Upper lobe of right lung (tissue), 1 donor: Measurements from ENCODE around the gene TSSK6. TPM values are rescaled to one million over a fixed set of nuclear protein-coding genes. Genes with fewer than 3 reads are reported as not detected.
"Not testable (repeated sequence)": the region's sequence is repeated elsewhere in the genome, so short reads cannot be mapped to it uniquely, and the experiment has no call there.

Experiments used
- ATAC-seq: fragments of 200-7000 bp; cut with Tn5 transposase; one replicate; pipeline ENCODE4 v1.9.1; 2020; ENCODE audit warnings: mild to moderate bottlenecking, moderate library complexity
- DNase-seq: peaks from one replicate; pipeline ENCODE4 v3.0.0-alpha.2; 2020
- H3K27ac ChIP-seq: fragments of 200-600 bp; one replicate; pipeline ENCODE4 v1.8.0; 2022
- H3K27me3 ChIP-seq: fragments of 200-600 bp; one replicate; pipeline ENCODE4 v1.8.0; 2022; ENCODE audit warnings: mild to moderate bottlenecking
- H3K36me3 ChIP-seq: fragments of 200-600 bp; one replicate; pipeline ENCODE4 v1.8.0; 2022
- H3K4me1 ChIP-seq: fragments of 200-600 bp; one replicate; pipeline ENCODE4 v1.8.0; 2022
- H3K4me3 ChIP-seq: fragments of 200-600 bp; one replicate; pipeline ENCODE4 v1.8.0; 2022; ENCODE audit warnings: mild to moderate bottlenecking
- H3K9me3 ChIP-seq: fragments of 200-600 bp; one replicate; pipeline ENCODE4 v1.8.0; 2022
- CTCF ChIP-seq: fragments of 200-600 bp; IDR thresholded peaks from one replicate; pipeline ENCODE4 v1.8.0; 2022; ENCODE audit warnings: antibody characterized with exemption
- intact Hi-C: fragments of 100-400 bp; cut with DNase I; formaldehyde crosslinking; loops from one replicate; pipeline ENCODE4 v1.11.0; 2022
- total RNA-seq: library from RNA; stranded (reverse); fragmentation: NEBNext Ultra II Directional; extraction: Animal tissue kit (Norgen Biotek cat#: 25700); gene quantifications from one replicate; pipeline ENCODE4 v1.2.1, GENCODE V29; 2021
- donor health status: DM: no; HTN: yes; CAD: no; lungs with severe emphysema.

The TSSK6 gene
- total RNA-seq, 1 donor from 2014 or later, result 1.8 TPM

GRCh38 chr19:19475849-19476828 is 39.2 kb downstream of the TSSK6 start:
- H3K27ac ChIP-seq, result no peak overlapping the region
- H3K36me3 ChIP-seq, result peaks cover 15% of the 10 kb centered on the region
- TF ChIP-seq CTCF, result peak; percentile 36
- no peak for DNase-seq
- peaks cover 26% of the 10 kb centered on the region for H3K4me1 ChIP-seq
- no peaks in the 10 kb centered on the region for H3K27me3 ChIP-seq
- intact Hi-C loops, result no loop called here
- no peak overlapping the region for H3K4me3 ChIP-seq
- no peaks in the 10 kb centered on the region for H3K9me3 ChIP-seq
- ATAC-seq, result peak; percentile 19

DNA sequence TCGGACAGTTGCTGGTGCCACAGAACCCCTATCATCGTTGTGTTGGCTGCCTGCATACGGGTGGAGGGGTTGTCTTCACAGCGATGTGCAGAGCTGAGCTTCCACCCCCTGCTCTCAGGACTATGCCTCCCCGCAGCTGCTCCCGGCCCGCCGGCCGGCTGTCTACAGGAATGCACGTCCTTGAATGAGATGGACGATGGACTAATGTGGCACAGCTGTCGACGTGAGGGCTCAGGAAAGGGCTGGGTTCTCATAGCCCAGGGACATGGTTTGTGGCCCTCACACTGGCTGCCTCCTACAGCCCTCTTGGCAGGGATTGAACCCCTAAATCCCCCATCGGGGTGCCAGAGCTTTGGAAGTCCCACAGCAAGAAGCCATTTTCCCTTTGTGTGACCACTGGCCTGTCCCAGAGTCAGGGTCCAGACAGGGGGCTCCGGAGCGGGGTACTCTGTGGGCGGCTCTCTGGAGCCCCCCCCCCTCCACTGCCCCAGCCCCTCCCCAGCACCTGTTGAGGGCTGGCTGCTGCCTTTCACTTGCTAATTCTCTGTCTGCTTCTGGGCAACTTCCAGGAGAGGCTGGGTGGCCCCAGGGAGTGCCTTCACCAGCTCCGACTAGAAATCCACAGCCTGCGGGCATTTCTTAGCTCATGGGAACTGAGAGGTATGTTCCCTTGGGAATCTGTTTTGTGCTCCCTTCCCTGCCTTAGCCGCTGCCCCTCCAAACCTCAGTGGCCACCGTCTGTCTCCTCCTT is 40.2 kb downstream of the TSSK6 start:
- ATAC-seq (no peak), DNase-seq (no peak)
- no peak for TF ChIP-seq CTCF
- intact Hi-C loops, result no loop called here
- Histone ChIP-seq H3K36me3 (peaks cover 10% of the 10 kb centered on the region), H3K27me3 (no peaks in the 10 kb centered on the region), H3K4me1 (peaks cover 26% of the 10 kb centered on the region), H3K4me3 (no peak overlapping the region), H3K27ac (peak overlapping the region; percentile 17), H3K9me3 (no peaks in the 10 kb centered on the region)

- not testable (repeated sequence) for ATAC-seq
- H3K27ac ChIP-seq, result peak overlapping the region; percentile 30
Observed at GRCh38 chr19:19472106-19472505, 43.2 kb downstream of the TSSK6 start.

GRCh38 chr19:19471682-19472081 is 43.7 kb downstream of the TSSK6 start:
- H3K27ac ChIP-seq, result peak overlapping the region; percentile 30
- no peaks in the 10 kb centered on the region for H3K27me3 ChIP-seq
- DNase-seq (no peak), ATAC-seq (no peak)
- peaks cover 21% of the 10 kb centered on the region for H3K4me1 ChIP-seq
- no peak for TF ChIP-seq CTCF
- H3K9me3 ChIP-seq, result peaks cover 10% of the 10 kb centered on the region
- H3K4me3 ChIP-seq, result no peak overlapping the region
- H3K36me3 ChIP-seq, result peaks cover 15% of the 10 kb centered on the region
- intact Hi-C loops, result no loop called here

More at GRCh38 chr19:19472106-19472505, 43.2 kb downstream of the TSSK6 start:
- DNase-seq, H3K27me3 ChIP-seq, H3K4me3 ChIP-seq, intact Hi-C loops: not testable (repeated sequence)
- H3K36me3 ChIP-seq, result peaks cover 11% of the 10 kb centered on the region
- peaks cover 21% of the 10 kb centered on the region for H3K4me1 ChIP-seq
- peaks cover 10% of the 10 kb centered on the region for H3K9me3 ChIP-seq

- Histone ChIP-seq H3K36me3 (peaks cover 26% of the 10 kb centered on the region), H3K9me3 (peaks cover 10% of the 10 kb centered on the region), H3K27ac (no peak overlapping the region), H3K27me3 (no peaks in the 10 kb centered on the region), H3K4me1 (peaks cover 15% of the 10 kb centered on the region), H3K4me3 (no peak overlapping the region)
- ATAC-seq (peak; percentile 13), DNase-seq (no peak)
- intact Hi-C loops, result no loop called here
- no peak for TF ChIP-seq CTCF
Observed at GRCh38 chr19:19470579-19470978, 44.8 kb downstream of the TSSK6 start.
